H9 (cell line): ENCODE measurements around the gene OOSP1. TPM values are rescaled to one million over a fixed set of nuclear protein-coding genes. Genes with fewer than 3 reads are reported as not detected.

ENCODE experiments used
- DNase-seq: peaks from one replicate; pipeline ENCODE4 v3.0.0-alpha.2; 2017
- H2AFZ ChIP-seq: one replicate; pipeline ENCODE4 v1.6.1; 2013; ENCODE audit warnings: mild to moderate bottlenecking, low read length, control low read depth, moderate library complexity
- H2AK5ac ChIP-seq: 2 replicates; pipeline ENCODE4 v1.6.1; 2013; ENCODE audit warnings: low read length, control low read depth, mixed read lengths; ENCODE audit not compliant: insufficient read length
- H2BK120ac ChIP-seq: one replicate; pipeline ENCODE4 v1.6.1; 2013; ENCODE audit warnings: low read depth, mild to moderate bottlenecking, low read length, control low read depth, inconsistent platforms; ENCODE audit not compliant: poor library complexity, severe bottlenecking
- H2BK12ac ChIP-seq: 2 replicates; pipeline ENCODE4 v1.6.1; 2013; ENCODE audit warnings: low read length, control low read depth, mixed read lengths, low read depth; ENCODE audit not compliant: insufficient read length
- H2BK15ac ChIP-seq: 2 replicates; pipeline ENCODE4 v1.6.1; 2013; ENCODE audit warnings: low read depth, low read length, control low read depth
- H2BK20ac ChIP-seq: one replicate; pipeline ENCODE4 v1.6.1; 2013; ENCODE audit warnings: low read depth, mild to moderate bottlenecking, low read length, control low read depth, inconsistent platforms; ENCODE audit not compliant: poor library complexity, severe bottlenecking
- H2BK5ac ChIP-seq: 2 replicates; pipeline ENCODE4 v1.6.1; 2013; ENCODE audit warnings: low read length, control low read depth, mixed read lengths; ENCODE audit not compliant: insufficient read length
- H3K14ac ChIP-seq: 2 replicates; pipeline ENCODE4 v1.6.1; 2013; ENCODE audit warnings: low read length, control low read depth; ENCODE audit not compliant: insufficient read depth
- H3K18ac ChIP-seq: 2 replicates; pipeline ENCODE4 v1.6.1; 2013; ENCODE audit warnings: low read depth, mild to moderate bottlenecking, mixed read lengths, low read length, control low read depth; ENCODE audit not compliant: insufficient read length
- H3K23ac ChIP-seq: 2 replicates; pipeline ENCODE4 v1.6.1; 2013; ENCODE audit warnings: low read length, control low read depth, mixed read lengths, low read depth; ENCODE audit not compliant: insufficient read length
- H3K23me2 ChIP-seq: 2 replicates; pipeline ENCODE4 v1.6.1; 2013; ENCODE audit warnings: low read depth, mild to moderate bottlenecking, mixed read lengths, low read length, control low read depth; ENCODE audit not compliant: insufficient read length, poor library complexity, severe bottlenecking
- H3K27ac ChIP-seq: 2 replicates; pipeline ENCODE4 v1.5.1; 2013; ENCODE audit warnings: low read length, control low read depth, mixed read lengths, low read depth; ENCODE audit not compliant: insufficient read length
- H3K27me3 ChIP-seq: 2 replicates; pipeline ENCODE4 v1.6.1; 2013; ENCODE audit warnings: low read length, control low read depth, inconsistent platforms; ENCODE audit not compliant: insufficient read depth
- H3K4ac ChIP-seq: 2 replicates; pipeline ENCODE4 v1.6.1; 2013; ENCODE audit warnings: low read depth, mild to moderate bottlenecking, control low read depth, inconsistent platforms, low read length, moderate library complexity
- H3K4me1 ChIP-seq: 2 replicates; pipeline ENCODE4 v1.6.1; 2013; ENCODE audit warnings: low read length, control low read depth, inconsistent platforms; ENCODE audit not compliant: insufficient read depth
- H3K4me2 ChIP-seq: 2 replicates; pipeline ENCODE4 v1.6.1; 2013; ENCODE audit warnings: low read length, control low read depth, mixed read lengths; ENCODE audit not compliant: insufficient read length, insufficient read depth
- H3K56ac ChIP-seq: 2 replicates; pipeline ENCODE4 v1.6.1; 2013; ENCODE audit warnings: low read depth, mild to moderate bottlenecking, mixed read lengths, low read length, control low read depth; ENCODE audit not compliant: insufficient read length
- H3K79me1 ChIP-seq: 2 replicates; pipeline ENCODE4 v1.6.1; 2013; ENCODE audit warnings: low read depth, mild to moderate bottlenecking, moderate library complexity, low read length, control low read depth, inconsistent platforms; ENCODE audit not compliant: insufficient read depth, poor library complexity, severe bottlenecking
- H3K79me2 ChIP-seq: 2 replicates; pipeline ENCODE4 v1.6.1; 2013; ENCODE audit warnings: low read length, control low read depth, inconsistent platforms; ENCODE audit not compliant: insufficient read depth
- H3K9ac ChIP-seq: 2 replicates; pipeline ENCODE4 v1.6.1; 2013; ENCODE audit warnings: low read length, control low read depth, mixed read lengths; ENCODE audit not compliant: insufficient read length; ENCODE audit errors: extremely low read depth
- H3K9me3 ChIP-seq: one replicate; pipeline ENCODE4 v1.6.1; 2013; ENCODE audit warnings: low read depth, low read length, inconsistent platforms; ENCODE audit not compliant: control insufficient read depth
- H3T11ph ChIP-seq: one replicate; pipeline ENCODE4 v1.6.1; 2013; ENCODE audit warnings: mild to moderate bottlenecking, low read length, control low read depth, inconsistent platforms
- H4K20me1 ChIP-seq: one replicate; pipeline ENCODE4 v1.6.1; 2013; ENCODE audit not compliant: control insufficient read depth, insufficient read length, insufficient read depth
- H4K5ac ChIP-seq: 2 replicates; pipeline ENCODE4 v1.6.1; 2013; ENCODE audit warnings: low read depth, mild to moderate bottlenecking, mixed read lengths, low read length, control low read depth; ENCODE audit not compliant: insufficient read length
- H4K8ac ChIP-seq: replicated peaks from 2 replicates; pipeline ENCODE4 v1.6.1; 2013; ENCODE audit warnings: low read length, control low read depth, mixed read lengths, low read depth; ENCODE audit not compliant: insufficient read length
- H4K91ac ChIP-seq: 2 replicates; pipeline ENCODE4 v1.6.1; 2013; ENCODE audit warnings: low read depth, mild to moderate bottlenecking, moderate library complexity, mixed read lengths, low read length, control low read depth; ENCODE audit not compliant: insufficient read length
- H3K27ac Mint-ChIP-seq, 3 experiments: 2 replicates in 2 of 3; 3 replicates in 1 of 3; pipeline ENCODE4 v1.8.0; 2020 to 2021; ENCODE audit warnings: mixed read lengths in 3 of 3, mild to moderate bottlenecking in 1 of 3, moderate library complexity in 1 of 3
- H3K27me3 Mint-ChIP-seq: 2 replicates; pipeline ENCODE4 v1.8.0; 2021; ENCODE audit warnings: low read depth, mild to moderate bottlenecking, moderate library complexity, mixed read lengths
- H3K36me3 Mint-ChIP-seq, 3 experiments: 2 replicates in 2 of 3; 3 replicates in 1 of 3; pipeline ENCODE4 v1.8.0; 2020 to 2021; ENCODE audit warnings: low read depth in 3 of 3, mixed read lengths in 3 of 3; ENCODE audit not compliant: insufficient read depth in 1 of 3
- H3K4me1 Mint-ChIP-seq, 2 experiments: 2 replicates each; pipeline ENCODE4 v1.8.0; 2020; ENCODE audit warnings: mixed read lengths in 2 of 2
- H3K4me3 Mint-ChIP-seq, 2 experiments: 2 replicates in 1 of 2; 3 replicates in 1 of 2; pipeline ENCODE4 v1.8.0; 2020 to 2021; ENCODE audit warnings: mild to moderate bottlenecking in 2 of 2, mixed read lengths in 2 of 2, moderate library complexity in 1 of 2
- H3K9me3 Mint-ChIP-seq, 2 experiments: 2 replicates in 1 of 2; 3 replicates in 1 of 2; pipeline ENCODE4 v1.8.0; 2020; ENCODE audit warnings: mild to moderate bottlenecking in 2 of 2, mixed read lengths in 2 of 2, moderate library complexity in 1 of 2
- WGBS: extraction: QIAGEN DNeasy Blood & Tissue Kit; methylation state at CpG from one replicate; pipeline ENCODE4 v1.1.7; 2013; ENCODE audit warnings: missing lambda C conversion rate, low lambda C conversion rate, mixed read lengths; ENCODE audit not compliant: insufficient read length; ENCODE audit errors: extremely low coverage; 5-methylcytosine and 5-hydroxymethylcytosine counted together
- total RNA-seq: library from RNA; stranded (reverse); gene quantifications from 2 replicates; pipeline ENCODE4 v1.2.1, GENCODE V29; 2021
- TF ChIP-seq, protein P1 (sequence below): fragments of 200-600 bp; sonication (generic); conservative IDR thresholded peaks from 3 replicates; pipeline ENCODE4 v1.8.0; 2021; ENCODE audit warnings: antibody characterized with exemption, mild to moderate bottlenecking

The OOSP1 gene
- total RNA-seq, 1 experiment from 2014 or later, result not detected

DNA sequence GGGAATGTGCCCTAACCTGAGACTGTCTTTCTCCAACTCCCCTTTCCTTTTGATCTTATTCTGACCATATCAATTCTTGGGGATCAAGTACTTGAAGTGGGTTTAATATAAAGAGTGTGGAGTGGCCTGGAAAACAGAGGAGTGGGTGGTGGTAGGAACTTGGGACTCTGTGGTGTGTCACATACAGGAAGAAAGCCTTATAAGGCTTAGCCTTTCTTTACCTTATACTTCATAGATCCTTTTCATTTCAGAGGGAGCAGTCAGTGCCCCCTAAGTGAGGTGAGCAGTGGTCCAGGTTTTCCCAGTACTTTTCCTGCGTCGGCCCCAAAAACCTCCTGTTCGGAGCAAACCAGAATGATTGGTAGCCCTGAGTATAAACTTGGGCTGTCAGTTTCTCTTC is 486 bp downstream of the OOSP1 start:
- H3K4ac ChIP-seq, result no peak overlapping the region
- H4K8ac ChIP-seq, result no peak overlapping the region
- no peak overlapping the region for H3K27ac Mint-ChIP-seq
- TF ChIP-seq, protein P1, sequence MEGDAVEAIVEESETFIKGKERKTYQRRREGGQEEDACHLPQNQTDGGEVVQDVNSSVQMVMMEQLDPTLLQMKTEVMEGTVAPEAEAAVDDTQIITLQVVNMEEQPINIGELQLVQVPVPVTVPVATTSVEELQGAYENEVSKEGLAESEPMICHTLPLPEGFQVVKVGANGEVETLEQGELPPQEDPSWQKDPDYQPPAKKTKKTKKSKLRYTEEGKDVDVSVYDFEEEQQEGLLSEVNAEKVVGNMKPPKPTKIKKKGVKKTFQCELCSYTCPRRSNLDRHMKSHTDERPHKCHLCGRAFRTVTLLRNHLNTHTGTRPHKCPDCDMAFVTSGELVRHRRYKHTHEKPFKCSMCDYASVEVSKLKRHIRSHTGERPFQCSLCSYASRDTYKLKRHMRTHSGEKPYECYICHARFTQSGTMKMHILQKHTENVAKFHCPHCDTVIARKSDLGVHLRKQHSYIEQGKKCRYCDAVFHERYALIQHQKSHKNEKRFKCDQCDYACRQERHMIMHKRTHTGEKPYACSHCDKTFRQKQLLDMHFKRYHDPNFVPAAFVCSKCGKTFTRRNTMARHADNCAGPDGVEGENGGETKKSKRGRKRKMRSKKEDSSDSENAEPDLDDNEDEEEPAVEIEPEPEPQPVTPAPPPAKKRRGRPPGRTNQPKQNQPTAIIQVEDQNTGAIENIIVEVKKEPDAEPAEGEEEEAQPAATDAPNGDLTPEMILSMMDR, result no peak
- H3K79me1 ChIP-seq, result no peaks in the 10 kb centered on the region
- H3K79me2 ChIP-seq, result no peaks in the 10 kb centered on the region
- H3K9ac ChIP-seq, result no peak overlapping the region
- no CpG with 5 or more reads among the region's 3 CpGs for WGBS
- peaks cover 0 to under 1% (median 0%) of the 10 kb centered on the region in 3 experiments; a peak in 3 of 7 replicates for H3K36me3 Mint-ChIP-seq
- H2BK120ac ChIP-seq, result no peak overlapping the region
- no peak overlapping the region for H2AFZ ChIP-seq
- H4K5ac ChIP-seq, result no peak overlapping the region
- H3K4me2 ChIP-seq, result no peak overlapping the region
- H3K27me3 Mint-ChIP-seq, result no peaks in the 10 kb centered on the region; the same call in 1 of the 2 replicates
- no peak overlapping the region for H3K23ac ChIP-seq
- no peak overlapping the region for H2AK5ac ChIP-seq
- H4K91ac ChIP-seq, result no peak overlapping the region
- no peaks in the 10 kb centered on the region for H3K23me2 ChIP-seq
- peaks cover 0 to under 1% of the 10 kb centered on the region in 2 experiments; a peak in 2 of 5 replicates for H3K9me3 Mint-ChIP-seq
- no peak overlapping the region for H3T11ph ChIP-seq
- H3K4me1 Mint-ChIP-seq, result 0 out of 4 replicates have a peak, but pooled peaks cover 0 to 2% of the 10 kb centered on the region in 2 experiments
- no peaks in the 10 kb centered on the region for H3K9me3 ChIP-seq
- no peak overlapping the region for H3K14ac ChIP-seq
- DNase-seq, result no peak
- no peaks in the 10 kb centered on the region for H4K20me1 ChIP-seq
- no peak overlapping the region for H3K4me3 Mint-ChIP-seq
- H2BK12ac ChIP-seq, result no peak overlapping the region
- H2BK5ac ChIP-seq, result no peak overlapping the region
- H2BK15ac ChIP-seq, result no peak overlapping the region
- H3K18ac ChIP-seq, result no peak overlapping the region
- no peak overlapping the region for H3K27ac ChIP-seq
- H3K4me1 ChIP-seq, result no peaks in the 10 kb centered on the region
- no peak overlapping the region for H3K56ac ChIP-seq
- H2BK20ac ChIP-seq, result no peak overlapping the region
- H3K27me3 ChIP-seq, result no peaks in the 10 kb centered on the region
